Left forelimb (tissue), 1 donor: ENCODE results near the gene RBM19.

Source experiments
- DNase-seq: peaks from one replicate; pipeline ENCODE4 v3.0.0-alpha.2; 2018; ENCODE audit warnings: low spot score

The RBM19 gene

DNA sequence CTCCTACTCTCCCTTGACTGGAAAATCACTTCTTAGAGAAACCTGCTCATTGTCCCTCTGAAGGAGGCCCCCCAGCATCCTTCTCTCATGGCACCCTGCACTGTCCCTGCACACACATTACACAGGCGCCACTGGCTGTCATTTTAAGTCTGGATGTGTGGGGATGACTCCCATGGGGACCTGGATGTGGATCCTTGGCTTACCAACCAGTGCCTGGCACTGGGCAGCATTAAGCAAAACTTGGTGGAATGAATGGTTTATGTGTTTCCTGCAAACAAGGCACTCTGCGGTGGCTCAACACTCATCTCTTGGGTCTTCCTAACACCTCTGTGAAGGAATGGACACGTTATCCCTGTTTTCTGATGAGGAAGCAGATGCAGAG, 162.4 kb downstream of the RBM19 start:
- no peak for DNase-seq

DNA sequence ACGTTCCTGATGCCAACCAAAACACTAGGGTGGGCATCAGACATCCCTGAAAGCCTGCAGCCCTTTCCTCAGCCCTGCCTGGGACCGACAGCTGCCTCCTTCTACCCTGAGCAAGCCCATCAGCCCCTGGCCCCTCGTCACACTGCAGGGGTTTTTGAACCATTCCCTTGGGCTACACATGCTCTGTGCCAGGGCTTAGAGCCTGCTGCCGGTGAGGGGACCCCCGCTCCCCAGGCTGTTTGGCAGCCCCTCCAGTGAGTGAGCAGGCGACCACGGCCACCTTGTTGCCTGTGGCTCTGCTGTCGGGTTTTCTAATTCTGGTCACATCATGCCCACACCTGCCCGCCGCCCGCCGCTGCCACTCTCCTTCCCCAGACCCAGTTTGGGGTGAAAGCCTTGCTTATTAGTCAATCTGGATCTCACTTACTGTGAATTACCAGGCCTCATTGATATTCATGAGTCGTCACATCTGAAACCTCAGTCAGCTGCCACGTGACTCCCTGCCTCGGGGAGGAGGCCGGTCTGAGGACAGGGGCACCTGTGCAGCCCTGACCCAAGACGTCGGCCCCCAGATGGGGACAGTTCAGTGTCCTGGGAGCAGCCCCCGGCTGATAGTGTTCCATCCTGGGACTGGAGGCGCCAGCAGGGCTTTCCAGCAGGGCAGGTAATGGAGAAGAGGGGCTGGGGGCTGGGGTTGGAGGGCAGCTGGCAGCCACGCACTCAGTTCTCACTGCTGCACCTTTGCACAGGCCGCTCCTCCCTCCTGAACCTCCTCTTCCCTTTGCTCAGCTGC, 163.0 kb downstream of the RBM19 start:
- no peak for DNase-seq

DNA sequence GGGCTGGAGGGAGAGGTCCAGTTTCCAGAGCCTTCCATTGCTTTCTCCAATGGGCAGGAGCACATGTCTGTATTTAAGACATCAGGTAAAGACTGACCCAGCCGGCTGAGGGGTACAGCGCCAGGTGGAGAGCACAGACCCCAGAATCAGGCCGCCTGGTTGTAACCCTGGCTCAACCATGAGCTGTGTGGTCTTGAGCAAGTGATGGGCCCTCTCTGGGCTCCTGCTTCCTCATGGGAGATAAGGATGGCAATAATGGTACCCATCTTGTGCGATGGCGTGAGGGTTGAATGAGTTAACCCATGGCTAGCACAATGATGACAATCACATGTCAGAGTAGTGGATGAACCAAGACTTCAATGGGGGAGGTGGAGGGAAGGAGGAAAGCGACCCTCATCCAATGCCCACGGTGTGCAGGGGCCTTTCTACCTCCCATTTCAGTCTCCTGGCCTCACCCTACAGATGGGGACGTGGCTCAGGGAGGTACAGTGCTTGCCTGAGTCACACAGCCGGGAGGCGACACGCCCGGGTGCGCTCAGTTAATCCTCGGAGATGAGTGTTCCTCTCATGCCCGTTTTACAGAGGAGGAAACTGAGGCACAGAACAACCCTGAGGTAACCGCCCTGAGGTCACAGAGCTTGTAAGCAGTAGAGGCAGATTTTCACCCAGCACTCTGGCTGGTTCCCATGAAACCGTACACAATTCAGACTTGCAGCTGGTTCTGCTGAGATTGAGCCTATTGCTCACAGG, 163.9 kb downstream of the RBM19 start:
- no peak for DNase-seq

DNA sequence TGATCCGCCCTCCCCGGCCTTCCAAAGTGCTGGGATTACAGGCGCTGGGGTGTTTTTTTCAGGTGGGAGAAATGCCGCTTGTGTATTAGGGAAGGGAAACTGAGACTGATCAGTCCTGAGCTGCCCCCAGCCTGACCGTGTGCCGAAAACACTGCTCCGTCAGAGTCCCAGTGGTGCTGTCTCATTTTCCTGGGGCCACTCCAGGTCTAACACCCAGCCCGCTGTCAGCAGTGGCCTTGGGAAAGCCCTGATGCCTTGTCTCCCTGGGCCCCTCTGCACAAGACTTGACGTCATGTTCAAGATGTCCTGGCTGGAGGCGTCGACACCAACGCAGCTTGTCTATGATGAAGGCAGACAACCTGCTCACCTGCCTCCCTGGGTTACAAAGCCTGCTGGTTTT, 165.9 kb downstream of the RBM19 start:
- DNase-seq, result no peak

DNA sequence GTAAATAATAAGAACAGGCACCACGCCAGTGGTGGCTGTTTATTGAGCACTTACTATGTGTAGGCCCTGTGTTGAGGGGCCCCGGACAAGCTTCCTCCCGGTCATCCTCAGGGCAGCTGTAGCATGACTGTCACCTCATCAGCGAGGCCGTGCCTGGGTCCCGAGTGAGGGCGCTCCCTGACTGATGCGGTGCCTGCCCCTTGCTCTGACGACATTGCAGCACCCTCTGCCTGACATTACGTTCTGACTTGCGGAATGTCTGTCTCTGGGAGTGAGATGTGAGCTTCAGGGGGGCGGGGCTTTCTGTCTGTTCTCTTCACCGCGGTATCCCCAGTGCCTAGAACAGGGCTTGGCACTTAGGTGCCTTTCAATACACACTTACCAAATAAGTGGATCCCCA, 167.6 kb downstream of the RBM19 start:
- no peak for DNase-seq

DNA sequence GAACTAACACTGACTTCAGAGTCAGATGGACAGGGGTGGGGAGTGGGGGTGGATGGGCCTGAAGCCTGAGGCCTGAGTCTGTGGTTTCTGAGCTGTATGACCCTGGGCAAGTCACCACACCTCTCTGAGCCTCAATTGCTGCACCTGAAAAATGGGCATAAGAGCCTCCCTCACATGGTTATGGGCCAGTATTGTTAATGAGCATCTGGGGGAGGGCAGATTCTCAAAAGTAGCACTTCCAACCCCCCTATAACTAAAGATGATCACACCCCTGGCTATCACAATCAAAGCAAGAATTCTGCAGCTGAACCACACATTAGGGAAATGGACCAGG, 168.6 kb downstream of the RBM19 start:
- DNase-seq, result no peak

DNA sequence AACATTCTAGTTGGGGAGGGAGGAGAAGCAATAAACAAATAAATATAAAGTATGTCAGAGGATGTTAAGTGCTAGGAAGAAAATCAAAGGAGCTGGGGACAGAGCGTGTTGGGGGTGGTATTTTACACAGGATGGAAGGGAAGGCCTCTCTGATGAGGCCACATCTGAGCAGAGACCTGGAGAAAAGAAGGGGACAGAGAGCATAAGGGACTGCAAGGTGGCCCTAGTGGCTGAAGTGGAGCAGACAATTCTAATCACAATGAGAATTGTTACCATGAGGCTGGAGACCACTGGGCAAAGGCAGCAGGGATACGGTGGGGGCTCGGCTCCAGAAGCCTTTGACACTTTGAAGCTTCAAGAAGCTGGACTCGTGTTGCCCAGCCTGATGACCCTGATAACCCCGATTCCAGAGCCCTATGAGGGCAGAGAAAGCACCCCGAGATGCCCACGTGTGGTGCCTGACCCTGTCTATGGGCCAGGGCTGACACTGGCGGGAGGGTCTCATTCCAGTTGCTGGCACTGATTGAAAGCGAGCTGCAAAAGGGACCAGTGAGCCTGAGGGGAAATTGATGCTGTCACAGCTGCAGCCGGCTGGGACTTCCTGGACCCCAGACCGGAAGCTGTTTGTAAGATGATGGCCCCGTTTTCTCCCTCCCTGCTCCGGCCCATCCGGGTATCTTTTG, 169.1 kb downstream of the RBM19 start:
- no peak for DNase-seq

DNA sequence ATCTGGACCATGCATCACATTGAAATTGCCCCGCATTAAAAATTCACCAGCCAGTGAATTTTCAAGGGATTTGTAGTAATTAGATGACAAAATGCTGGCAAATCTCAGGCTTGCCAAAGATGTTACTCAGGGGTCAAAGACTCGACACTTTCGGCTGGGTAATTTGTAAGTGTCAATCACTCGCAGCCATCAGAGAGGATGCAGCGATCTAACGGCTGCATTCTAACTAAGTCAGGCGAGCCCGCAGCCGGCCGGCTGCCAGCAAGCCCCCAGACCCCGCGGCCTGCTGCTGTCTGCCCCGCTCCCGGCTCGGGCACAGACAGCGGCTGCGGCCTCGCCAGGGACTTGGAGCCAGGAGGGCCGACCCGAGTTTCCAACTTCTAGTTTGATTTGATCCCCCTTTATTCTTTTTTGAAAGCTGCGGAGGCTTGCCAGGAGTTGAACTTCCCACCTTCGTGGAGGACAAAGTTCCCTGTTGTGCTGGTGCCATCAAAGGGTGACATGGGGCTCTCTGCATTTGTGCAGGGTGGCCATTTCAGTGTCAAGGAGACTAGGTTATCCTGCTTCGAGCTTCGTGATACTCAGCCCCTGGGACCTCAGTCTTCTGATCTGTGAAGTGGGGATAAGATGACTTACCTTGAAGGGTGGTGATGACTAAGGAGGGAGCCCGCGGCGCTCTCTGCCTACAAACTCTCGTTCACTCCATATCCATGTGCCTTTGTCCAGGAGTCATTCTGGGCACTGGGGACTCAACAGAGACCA, 169.9 kb downstream of the RBM19 start:
- no peak for DNase-seq

DNA sequence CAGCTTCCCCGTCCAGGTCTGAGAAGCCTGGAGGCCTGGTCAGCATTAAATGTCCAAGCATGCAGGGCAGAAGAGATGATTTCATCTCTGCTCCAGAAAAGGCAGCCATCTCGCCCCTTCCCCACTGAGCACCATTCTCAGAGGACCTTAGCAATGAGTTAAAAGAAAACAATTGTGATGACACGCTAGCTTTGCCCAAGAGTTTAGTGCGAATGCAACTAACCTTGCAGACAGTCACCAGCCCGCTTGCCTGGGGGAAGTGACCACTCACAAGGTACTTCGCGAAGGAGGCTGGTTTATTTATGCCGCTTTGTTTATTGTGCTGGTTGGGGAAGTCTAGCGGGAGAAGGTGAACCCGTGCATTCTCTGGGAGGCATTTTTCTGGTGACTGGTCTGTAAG, 170.7 kb downstream of the RBM19 start:
- DNase-seq, result no peak

DNA sequence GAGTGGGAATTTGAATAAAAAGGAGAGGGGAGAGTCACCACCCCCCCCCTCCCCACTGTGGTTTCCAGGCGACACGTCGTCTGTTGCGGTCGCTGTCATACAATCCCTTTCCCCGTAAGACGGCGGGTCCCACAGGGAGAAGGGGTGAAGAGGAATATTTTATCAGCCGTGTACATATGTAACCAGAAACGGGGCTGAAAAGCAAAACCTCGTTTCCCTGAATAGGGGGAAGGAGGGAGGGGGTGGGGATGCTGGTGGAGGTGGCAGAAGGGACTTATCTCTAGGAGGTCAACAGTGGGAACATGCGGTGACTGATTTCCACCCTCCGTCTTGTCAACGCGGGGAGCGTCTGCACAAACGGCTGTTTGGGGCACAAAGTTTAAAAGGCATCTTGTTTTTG, 171.4 kb downstream of the RBM19 start:
- DNase-seq, result no peak

DNA sequence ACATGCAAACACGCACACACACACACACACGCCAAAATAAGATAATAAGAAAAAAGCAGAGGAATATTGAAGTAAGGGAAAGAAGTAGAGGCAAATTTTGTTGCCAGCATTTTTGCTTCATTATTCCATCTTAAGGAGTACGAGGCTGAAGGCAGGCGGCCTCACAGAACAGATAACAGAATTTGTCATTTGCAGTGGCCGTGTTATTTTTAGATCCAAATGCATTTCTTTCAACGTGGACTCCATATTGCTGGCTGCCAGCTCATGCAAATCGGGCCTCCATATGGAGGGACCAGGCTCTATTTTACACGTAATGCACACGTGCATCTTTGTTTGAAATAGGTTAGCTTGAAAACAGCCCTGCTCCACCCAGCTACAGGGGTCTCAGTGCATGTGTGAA, 172.9 kb downstream of the RBM19 start:
- DNase-seq, result no peak

DNA sequence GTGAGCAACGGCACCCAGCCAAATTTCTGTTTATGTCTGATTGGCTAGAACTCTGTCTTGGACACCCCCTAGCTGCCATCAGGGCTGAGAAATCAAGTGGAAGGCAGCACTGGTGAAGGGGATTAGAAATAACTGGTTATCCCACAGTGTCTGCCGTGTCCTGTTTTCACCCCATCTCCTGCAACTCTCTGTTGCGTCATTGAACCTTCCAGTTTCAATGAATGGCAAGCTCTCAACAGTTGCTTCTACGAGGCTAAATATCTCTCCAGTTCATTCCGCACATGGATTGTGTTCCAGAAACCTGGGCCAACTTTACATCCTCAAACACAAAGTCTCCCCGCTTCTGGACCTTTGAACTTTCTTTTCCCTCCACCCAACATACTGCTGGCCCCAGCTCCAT, 173.7 kb downstream of the RBM19 start:
- DNase-seq, result no peak

DNA sequence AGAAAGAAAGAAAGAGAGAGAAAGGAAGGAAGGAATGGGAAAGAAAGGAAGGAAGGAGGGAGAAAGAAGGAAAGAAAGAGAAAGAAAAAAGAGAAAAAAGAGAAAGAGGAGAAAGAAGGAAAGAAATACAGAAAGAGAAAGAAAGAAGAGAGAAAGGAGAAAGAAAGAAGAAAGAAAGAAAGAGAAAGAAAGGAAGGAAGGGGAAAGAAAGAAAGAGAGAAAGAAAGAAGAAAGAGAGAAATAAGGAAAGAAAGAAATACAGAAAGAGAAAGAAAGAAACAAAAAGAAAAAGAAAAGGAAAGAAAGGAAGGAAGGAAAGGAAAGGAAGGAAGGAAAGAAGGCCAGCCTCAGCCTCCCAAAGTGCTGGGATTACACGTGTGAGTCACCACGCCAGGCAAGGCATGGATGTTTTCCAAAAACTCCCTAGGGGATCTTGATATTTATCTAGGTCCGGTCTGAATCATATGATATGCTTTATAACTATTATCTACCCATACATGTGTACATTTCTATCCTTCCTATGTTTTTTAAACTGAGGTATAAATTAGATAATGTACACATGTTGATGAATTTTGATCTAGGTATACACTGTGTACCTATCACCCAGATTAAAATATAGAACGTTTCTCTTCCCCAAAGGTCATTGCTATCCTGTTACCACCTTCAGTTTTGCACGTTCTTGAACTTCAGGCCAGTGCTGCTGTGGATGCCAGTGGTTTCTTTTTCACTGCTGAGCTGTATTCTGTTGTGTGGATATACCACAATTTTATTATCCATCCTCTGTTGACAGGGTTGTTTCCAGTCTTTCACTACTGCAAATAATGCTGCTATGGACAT, 177.9 kb downstream of the RBM19 start:
- DNase-seq, result no peak

DNA sequence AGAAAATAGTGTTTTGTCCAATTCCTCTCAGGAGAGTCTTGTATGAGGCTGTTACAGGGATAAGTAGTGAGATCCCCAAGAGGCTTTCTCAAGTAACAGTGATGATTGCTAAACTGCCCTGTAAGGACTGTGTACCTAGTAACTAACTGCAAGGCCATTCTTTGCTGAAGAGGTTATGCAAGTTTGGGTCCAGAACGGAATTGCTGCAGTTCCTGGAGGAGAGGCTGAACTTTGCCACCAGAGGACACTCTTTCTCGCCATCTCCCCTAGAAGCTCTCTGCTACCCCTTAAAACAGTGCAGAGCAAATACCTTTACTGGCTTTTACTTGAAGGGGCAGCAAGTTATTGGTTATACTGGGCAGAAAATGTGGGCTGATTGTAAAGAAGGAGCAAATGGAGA, 180.0 kb downstream of the RBM19 start:
- no peak for DNase-seq

DNA sequence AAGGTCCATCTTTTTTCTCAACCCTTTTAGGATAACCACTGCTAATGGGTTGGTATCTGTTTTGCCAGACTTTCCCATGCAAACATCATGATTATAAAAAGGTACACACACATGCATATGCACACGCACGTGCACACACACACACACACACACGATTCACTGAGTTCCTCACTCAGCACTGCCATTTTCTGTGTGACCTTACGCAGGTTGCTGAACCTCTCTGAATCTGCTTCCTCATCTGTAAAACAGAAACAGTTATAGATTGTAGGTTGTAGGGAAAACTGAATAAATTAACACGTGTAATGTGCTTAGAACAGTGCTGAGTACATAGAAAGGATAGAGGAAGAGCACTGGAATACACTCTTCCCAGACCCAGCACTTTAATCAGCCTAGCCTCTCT, 182.3 kb downstream of the RBM19 start:
- no peak for DNase-seq

DNA sequence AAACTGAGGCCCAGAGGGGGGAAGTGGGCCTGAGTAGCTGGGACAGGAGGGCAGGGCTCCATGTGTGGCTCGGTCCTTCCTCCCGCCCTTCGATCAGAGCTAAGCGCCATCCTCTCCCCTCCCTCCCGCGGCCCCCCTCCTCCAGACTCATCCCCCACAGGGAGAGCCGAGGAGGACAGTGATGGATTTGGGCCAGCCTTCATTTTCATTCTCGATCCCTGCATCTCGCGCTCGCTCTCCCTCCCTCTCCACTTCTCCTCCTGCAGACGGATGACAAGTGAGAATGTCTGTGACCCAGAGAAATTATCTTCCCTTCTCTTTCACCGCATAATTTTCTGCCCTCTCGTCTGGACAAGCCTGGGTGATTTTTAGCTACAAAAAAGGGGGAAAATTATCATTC, 183.3 kb downstream of the RBM19 start:
- DNase-seq, result no peak

DNA sequence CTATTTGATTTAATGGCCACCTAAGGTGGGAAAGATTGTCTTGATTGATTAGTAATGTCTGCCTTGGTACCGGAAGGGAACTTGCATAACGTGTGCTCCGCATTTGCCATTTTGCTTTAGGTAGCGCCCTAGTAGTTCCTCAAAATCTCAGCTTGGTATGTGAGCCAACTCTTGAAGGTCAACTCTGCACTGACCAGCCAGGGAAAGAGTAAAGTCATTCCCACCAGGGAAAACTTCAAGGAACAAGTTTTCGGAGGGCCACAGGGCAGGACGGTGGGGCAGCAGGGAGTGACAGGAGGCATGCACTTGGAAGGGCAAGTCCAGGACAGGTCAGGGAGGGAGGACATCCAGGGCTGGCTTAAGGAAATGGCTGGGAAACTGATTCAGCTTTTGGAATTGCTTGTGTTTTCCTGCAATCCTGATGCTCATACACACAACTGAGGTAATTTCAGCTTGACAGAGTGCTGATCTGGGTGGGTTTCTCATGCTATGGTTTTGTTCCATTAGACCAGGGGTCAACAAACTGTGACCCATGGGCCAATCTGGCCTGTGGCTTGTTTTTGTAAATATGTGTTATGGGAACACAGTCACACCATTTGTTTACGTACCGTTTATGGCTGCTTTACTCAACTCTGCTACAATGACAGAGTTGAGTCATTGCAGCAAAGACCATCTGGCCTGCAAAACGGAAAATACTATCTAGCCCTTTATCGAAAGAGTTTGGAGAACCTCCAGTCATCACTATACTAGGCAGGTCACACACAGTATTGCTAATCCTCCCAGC, 184.5 kb downstream of the RBM19 start:
- no peak for DNase-seq

DNA sequence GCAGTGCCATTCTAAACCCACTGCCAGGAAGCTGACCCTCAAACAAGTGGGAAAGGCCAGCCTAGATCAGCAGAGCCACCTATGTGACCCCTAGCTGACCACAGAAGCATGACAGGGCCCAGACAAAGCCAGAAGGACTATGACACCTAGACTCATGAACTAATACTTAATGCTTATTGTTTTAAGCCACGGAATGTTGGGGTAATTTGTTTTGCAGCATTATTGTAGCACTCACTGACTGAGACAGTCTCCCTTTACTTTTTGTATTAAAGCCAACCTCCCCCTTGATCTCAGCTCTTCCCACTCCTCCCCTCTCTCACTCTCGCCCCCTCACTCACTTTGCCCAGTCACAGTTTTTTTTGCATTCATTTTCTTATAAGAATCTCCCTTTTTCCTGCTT, 186.4 kb downstream of the RBM19 start:
- no peak for DNase-seq

DNA sequence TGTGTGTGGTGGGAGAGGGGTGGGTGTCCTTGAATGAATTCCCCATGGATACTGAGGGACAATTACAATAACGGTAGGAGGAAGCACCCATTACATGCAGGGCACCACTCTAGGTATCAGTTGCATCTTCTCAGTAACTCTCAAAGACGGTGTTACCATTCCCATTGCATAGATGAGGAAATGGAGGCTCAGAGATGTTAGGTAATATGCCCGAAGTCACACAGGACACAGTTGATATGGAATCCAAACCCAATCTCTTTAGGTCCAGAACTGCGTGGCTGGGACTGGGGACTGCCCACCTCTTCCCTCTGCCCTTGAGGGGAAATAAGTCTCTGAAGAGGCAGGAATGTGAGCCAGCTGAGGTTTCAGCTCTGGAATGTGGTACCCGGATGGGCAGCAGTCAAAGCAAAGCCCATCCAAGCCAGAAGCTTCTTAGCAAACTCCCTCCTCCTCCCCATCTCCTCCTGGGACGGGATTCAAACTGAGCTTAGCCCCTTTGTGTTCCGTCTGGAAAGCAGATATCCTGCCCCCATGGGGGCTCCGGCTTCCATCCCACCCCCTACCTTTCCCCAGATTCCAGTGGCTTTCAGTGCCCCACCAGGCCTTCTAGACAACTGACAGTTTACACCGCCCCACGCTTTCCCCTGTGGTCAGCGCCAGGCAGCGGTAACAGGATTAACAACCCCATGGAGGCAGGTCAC, 187.5 kb downstream of the RBM19 start:
- no peak for DNase-seq

DNA sequence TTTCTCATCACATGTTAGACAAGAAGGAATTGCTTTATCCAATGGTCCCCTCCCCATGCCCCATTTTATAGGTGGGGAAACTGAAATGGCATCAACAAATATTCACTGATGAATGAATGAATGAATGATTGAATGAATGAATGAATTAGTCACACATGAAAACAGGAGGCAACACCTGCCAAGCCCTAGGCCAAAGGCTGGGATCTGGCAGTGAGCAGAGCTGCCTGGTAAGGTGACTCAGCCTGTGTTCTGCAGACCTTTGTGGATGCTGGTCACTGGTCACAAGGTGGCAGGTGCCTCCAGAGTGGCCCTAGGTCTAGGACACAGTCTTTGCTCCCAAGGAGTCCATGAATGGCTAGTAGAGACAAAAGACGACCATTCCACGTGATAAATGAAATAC, 188.4 kb downstream of the RBM19 start:
- DNase-seq, result no peak
